ENCODE results near the gene NSUN4. TPM values are rescaled to one million over a fixed set of nuclear protein-coding genes. Genes with fewer than 3 reads are reported as not detected.

NSUN4 gene
- total and polyA plus RNA-seq, 2 of the 13 experiments (the other 11 are each of a cell fraction or from before 2014, with no cell fraction given): 21.5 to 23.5 TPM

DNA sequence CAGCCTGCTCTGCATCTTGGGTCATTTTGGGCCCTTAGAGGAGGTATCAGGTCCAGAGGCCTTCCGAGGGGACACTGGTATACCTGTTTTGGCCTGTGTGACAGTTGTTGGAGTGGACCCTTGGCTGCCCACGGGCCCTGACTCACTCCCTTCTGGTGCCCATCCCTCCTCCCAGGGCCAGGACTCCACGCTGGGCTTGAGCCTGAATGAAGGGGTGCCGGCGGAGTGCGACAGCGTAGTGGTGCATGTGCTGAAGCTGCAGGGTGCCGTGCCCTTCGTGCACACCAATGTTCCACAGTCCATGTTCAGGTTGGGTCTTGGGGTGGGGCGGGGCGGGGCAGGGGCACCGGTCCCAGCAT lies 64.6 kb downstream of the NSUN4 start (continued):
- TF ChIP-seq CEBPZ (IDR thresholded peaks at IDR 0.05; ENCODE audit: low read length) (no peak), ZNF234 (CRISPR knock-in tag; conservative IDR thresholded peaks at IDR 0.05) (no peak)

DNA sequence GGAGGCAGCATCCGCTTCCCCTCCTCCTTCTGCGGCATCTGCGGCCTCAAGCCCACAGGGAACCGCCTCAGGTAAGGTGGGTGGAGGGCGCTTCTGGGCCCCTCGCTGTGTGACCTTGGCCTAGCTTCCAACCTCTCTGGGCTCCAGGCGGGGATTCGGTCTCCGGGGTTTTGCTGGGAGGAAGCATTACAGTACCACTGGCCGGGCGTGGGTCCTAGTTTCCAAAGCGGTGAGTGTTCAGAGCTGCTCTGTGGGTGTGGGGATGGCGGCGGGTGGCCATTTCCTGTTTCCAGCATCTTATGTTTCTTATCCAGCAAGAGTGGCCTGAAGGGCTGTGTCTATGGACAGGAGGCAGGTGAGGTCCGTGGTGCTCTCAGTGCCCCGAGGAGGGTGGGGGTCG lies 65.1 kb downstream of the NSUN4 start:
- Histone ChIP-seq H3K27me3 (ENCODE audit: control insufficient read depth in 1 of 2, insufficient read depth in 2 of 2, low read length in 2 of 2) (no peaks in the 10 kb centered on the region), H3K79me2 (ENCODE audit: insufficient read depth, low read length) (no peaks in the 10 kb centered on the region), H3K9me3 (ENCODE audit: low read length) (no peaks in the 10 kb centered on the region), H3K9ac (ENCODE audit: insufficient read depth, low read depth, low read length) (no peak overlapping the region), H3K4me2 (ENCODE audit: low read depth, low read length) (no peak overlapping the region), H3K4me3 (replicated peaks in 1 of 3; ENCODE audit: insufficient read depth in 1 of 3, low read depth in 2 of 3, low read length in 3 of 3) (no peak overlapping the region), H3K36me3 (replicated peaks in 1 of 2; ENCODE audit: control insufficient read depth in 1 of 2, insufficient read depth in 2 of 2, low read length in 2 of 2) (peaks cover 0 to 1% of the 10 kb centered on the region in 2 experiments; a peak in 1 of 5 replicates), H3K4me1 (ENCODE audit: insufficient read depth, low read length) (peaks cover 12% of the 10 kb centered on the region), H2AFZ (ENCODE audit: low read length) (no peak overlapping the region), H3K27ac (ENCODE audit: extremely low read length, insufficient read depth, low read length) (no peak overlapping the region), H4K20me1 (ENCODE audit: insufficient read depth, low read length) (no peaks in the 10 kb centered on the region)
- ChIA-PET CTCF (ENCODE audit: low intra/inter-chr PET ratio, low total read pairs) (interaction anchor here (1.1 kb wide), 1 partner anchor 121 kb away, joined by 3 read pairs; no protein-coding TSS in a partner anchor), POLR2A (no interaction called here)
- BruUV-seq (replicated peaks): no TSS peak
- DNase-seq (ENCODE audit: low spot score): no peak
- intact Hi-C loops (cut with micrococcal nuclease; ENCODE audit: unreplicated experiment) (no loop called here), in situ Hi-C loops (cut with HindIII; ENCODE audit: extremely low pct_ligation_motif_present, low pct_unique_long_range_greater_than_20kb) (no loop called here)
- no peak for ATAC-seq
- peak; percentile 82; the same call in 1 of the 2 replicates for TF ChIP-seq ZNF768 (CRISPR knock-in tag; IDR thresholded peaks at IDR 0.05)
- no peak for TF ChIP-seq CEBPB (IDR thresholded peaks at IDR 0.05; ENCODE audit: borderline replicate concordance, low read depth, low read length)
- TF ChIP-seq MXD1 (CRISPR knock-in tag; IDR thresholded peaks at IDR 0.05): 0 out of 2 replicates have a peak, but pooled peaks have one; percentile 8
- 100% methylated on average over 9 of the region's 17 CpGs for WGBS (ENCODE audit: low lambda C conversion rate)
- FAIRE-seq: no peak

Measured in HepG2 (cell line).